ENCODE results near the gene AKTIP.

Gene AKTIP

DNA sequence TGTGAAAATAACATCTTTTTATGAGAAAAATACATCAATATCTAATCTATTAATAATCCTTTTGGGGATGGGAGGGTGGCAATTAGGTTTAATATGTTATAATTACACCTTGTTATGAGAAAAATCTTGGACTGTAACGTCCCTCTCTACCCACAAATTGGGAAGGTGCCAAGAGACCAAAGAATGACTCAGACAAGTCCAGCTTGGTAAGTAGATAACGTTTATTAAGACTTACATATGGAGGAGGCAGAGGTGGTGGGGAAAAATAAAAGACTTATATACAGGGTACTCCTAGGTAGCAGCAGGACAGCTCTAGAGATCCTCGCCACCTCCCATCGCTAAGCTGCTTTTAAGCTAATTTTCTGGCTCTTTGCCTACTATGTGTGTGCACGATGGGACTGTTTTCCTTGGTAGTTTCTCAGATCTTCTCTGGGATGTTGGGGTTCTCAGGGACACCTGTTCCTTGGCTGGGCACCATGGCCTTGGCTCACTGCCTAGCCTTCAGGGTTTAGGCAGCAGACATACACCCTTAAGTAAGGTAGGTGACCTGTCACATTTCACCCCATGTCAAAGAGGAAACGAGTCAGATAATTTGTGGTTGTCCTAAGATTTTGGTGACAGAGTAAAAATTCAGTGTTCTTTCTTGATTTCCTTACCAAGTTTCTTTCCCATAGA, 37.3 kb downstream of the AKTIP start:
- DNase-seq: no peak

DNA sequence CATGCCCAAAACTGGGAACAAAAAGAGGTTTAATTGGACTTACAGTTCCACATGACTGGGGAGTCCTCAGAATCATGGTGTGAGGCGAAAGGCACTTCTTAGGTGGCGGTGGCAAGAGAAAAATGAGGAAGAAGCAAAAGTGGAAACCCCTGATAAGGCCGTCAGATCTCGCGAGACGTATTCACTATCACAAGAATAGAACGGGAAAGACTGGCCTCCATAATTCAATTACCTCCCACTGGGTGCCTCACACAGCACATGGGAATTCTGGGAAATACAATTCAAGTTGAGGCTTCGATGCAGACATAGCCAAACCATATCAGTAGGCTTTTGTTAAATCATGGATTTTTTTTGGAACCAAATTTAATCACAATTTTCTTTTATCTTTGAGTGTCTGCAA, 44.4 kb downstream of the AKTIP start:
- DNase-seq: no peak

DNA sequence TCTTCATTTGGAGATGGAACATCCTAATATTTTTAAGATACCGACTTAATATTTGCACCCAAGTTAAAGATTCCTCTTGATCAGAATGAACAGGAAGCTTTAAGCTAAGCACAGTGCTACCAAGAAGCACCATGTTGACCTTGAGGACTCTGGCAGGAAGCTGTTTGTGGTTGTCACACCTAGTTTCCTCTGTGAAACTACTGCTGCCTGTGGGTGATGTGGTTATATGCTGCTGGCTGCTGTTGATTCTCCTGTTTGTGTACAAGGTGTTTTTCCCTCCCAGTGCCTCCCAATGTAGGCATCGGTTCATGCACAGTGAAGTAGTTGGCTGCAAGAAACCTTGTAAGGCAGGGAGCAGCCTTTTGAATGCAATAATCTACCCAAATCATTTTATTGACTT, 45.3 kb downstream of the AKTIP start:
- no peak for DNase-seq

DNA sequence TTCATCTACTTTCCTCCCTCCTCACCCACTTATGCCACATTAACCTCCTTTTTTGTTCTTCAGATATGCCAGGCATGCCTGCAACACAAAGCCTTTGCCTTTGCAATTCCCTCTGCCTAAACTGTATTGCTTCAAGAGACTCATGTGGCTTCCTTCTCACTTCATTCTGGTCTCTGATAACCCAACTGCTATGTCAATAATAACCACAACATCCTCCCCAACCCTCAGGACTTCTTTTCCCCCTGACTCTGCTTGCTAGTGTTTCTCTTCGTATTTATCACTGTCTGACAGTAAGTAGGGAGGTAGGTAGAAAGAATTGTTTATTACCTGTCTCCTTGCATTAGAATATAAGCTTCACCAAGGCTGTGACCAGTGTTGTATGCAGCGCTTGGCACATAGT, 46.4 kb downstream of the AKTIP start:
- DNase-seq: no peak

DNA sequence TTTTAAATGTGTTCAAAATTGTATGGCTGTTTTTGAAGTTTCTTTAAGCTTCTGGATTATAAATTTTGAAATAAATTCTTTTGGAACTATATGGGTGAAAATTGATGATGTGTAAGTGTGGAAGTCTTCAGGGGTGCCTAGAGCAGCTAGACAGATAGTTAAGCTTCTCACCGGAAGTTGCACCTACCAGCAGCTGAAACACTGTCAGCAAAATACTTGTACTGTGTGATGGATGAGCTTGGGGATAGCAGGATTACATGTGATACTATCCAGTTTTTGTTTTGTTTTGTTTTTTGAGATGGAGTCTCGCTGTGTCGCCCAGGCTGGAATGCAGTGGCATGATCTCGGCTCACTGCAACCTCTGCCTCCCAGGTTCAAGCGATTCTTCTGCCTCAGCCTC, 49.1 kb downstream of the AKTIP start:
- DNase-seq: no peak

DNA sequence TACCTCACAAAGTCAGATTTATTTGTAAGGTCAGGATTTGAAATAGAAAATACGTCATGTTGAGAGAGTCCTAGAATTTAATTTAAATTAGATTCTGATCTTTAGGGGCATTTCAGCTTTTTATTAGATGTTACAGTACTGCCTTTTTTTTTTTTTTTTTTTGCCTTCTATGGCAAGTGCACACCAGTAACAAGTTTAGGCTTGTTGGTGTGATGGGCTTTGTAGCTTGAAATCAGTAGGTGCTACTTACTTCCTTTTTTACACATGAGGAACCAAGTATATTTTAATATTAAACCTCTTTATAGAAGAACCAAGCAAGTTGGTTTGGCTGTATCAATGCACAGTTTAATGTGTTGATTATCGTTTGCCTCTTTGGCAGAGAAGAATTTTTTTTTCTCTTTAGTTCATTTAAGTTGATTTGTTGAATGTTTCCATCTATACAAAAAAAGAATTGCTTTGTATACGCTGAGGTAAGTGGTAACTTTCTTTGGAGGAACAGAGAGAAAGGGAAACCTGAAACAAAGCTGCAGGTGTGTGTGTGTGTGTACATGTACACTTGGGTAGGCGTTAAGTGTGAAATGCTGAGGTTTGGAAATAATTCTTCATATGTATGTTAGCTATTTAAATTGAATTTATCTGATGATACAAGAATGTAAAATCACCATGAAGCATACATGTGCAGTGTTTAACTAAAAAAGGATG, 53.0 kb downstream of the AKTIP start:
- DNase-seq: no peak

DNA sequence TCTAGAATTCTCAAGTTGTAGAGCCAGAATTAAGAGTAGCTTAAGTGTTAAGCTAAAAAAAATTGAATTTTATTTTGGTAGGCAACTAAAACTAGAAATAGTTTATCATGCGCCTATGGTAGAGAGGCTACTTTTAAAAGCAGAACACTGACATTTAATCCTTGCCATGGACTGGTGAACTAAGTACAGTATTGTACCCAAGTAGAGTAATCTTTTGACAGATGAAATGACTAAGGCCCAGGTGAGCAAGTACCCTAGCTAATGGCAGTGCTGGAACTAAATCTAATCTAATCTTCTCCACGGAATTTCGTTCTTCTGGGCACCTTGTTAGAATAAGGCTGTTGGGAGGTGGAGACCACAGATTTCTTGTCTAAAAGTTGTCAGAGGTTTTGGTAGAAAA, 56.9 kb downstream of the AKTIP start:
- no peak for DNase-seq

DNA sequence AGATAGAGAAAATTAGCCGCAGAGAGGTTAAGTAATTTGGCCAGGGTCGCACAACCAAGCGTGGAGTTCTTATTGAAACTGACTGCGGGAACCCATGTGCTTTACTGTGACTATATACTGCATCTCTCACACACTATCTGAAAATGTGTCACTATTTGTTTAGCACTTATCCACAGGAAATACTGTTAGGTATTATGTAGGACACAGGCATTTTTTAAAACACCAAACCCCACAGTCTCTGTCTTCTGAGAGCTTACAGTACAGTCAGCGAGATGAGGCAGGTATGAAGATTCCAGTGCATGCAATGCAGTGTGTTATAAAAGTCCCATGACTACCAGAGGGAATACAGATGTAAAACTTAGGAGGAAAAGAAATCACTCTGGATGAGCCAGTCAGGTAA, 57.5 kb downstream of the AKTIP start:
- no peak for DNase-seq

Data from NCI-H187 treated with DMSO at 0.1 percent for 48 hours (cell line).